NCI-H446 (cell line): Measurements from ENCODE around the gene AXIN1.
A peak's percentile ranks its signal among the peaks of the same experiment; 100 is the strongest.
"Not testable (repeated sequence)": the region's sequence is repeated elsewhere in the genome, so short reads cannot be mapped to it uniquely, and the experiment has no call there.

ENCODE experiments used
- DNase-seq, 2 experiments: peaks; one replicate each; lab custom pipeline; 2025; lab: John Stamatoyannopoulos, UW

The AXIN1 gene

DNA sequence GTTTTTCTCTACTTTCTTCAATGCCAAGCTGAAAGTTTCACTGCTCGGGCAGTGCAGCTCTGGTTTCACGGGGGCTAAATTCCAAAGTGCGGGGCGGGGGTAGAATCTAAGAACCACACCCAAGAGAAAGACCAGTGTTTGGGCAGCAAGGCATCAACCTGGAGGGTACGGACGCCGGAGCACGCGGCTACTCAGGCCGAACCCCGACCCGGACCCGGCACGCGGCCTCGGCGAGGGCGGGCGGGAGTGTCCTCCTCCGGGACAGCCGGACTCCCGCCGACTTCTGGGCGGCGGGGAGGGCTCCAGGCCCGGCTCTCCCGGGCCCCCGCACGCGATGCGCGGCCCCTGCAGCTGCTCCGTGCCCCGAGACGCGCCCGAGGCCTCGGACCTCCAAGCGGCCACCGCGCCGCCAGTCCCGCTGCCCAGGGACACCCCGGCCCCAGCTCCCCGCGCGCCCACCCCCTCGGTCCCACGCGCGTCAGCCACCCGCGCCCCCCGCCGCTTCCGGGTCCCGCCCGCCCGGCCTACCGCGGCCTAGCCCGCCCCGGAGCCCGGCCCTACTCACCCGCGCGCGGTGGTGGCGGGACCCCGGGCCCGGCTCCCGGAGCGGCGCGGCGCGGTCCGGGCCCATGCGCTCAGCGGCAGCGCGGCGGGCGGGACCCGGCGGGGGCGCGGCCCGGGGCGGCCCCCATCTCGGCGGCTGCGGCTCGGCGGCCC is 561 bp downstream of the AXIN1 start:
- no peak for DNase-seq

- DNase-seq: no peak
Observed at GRCh38 chr16:350203-350602, 2.3 kb downstream of the AXIN1 start.

GRCh38 chr16:349211-349610 is 3.3 kb downstream of the AXIN1 start:
- DNase-seq: no peak

GRCh38 chr16:348495-348894 is 4.0 kb downstream of the AXIN1 start:
- DNase-seq: not testable (repeated sequence)

DNA sequence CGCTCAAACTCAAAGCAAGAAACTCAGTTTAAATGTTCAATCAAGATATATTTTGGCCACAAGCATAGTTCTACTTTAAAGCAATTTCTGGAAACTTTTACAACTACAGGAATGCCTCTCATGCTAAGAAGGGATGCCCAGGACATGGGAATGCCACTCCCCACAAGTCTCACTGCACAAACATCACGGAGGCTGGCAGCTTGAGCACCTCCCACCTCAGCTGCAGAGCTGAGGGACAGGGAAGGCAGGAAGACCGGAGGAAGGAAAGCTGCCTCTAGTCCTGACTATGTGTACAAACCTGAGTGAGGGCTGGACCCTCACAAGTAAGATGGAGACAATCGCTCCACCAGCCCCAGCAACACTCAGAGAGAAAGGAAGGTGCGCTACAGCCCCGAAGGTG is 5.3 kb downstream of the AXIN1 start:
- no peak for DNase-seq

DNA sequence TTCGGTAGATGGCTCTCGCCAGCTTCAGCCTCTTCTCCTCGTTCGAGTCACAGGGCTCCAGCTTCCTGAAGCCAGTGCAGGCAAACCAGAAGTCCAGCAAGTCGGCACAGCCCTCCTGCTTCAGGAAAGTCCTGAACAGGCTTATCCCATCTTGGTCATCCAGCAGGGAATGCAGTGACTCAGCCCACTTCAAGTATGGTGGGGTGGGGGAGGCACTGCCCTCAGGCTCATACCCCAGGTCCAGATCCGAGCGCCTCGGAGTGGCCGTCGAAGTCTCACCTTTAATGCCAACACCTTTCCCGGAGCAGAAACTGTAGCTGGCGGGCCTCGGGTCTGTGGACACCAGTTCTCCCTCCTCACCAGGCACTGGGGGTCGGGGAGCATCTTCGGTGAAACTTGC is 5.9 kb downstream of the AXIN1 start:
- no peak for DNase-seq

DNA sequence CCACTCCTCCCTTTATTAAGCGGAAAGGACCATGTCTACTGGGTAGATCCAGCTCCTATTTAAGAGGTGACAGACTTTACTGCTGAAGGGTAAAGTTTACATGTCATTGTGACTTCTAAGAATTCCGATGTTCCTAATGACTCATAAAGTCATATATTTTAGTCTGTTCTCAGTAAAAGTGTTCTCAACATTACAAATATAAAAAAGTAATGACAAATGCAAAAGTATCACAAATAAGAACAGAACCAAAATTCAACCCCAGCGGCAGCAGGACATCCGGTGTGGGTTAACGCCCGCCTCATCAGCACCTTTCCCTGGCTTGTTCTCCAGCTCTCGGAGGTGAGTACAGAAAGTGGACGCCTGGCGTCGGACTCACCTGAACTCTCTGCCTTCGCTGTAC is 6.8 kb downstream of the AXIN1 start:
- no peak for DNase-seq

DNA sequence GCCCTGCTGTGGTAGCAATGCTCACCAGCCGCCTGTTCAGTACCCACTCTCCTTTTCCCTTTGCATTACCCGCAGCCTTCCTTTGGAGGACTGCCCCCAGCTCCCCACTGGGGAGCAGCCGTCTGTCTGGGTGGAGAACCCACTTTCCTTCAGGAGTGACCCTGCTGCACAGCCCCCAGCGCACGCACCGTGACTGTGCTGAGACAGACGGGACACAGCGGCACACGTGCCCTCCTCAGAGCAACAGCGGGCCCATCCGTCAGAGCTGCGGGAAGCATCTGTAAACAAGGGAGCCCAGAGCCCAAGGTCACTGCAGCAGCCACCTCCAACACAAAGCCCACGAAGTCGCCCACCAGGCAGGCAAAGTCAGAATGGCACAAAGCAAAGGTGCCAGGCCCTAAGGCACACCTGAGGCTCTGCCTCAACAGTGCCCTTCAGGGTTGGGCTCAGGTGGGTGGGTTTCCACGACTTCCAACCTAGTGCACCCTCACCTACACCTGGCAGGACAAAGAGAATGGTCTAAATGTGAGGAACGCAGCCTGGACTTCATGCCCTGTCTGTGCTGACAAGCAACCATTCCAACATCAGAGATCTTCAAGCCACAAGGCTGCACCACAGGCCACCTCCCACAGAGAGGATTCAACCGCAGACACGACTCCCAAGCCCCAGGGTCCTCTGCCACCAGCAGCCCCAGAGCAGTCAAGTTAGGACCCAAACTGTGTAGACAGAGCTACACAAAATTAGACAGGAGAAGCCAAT is 9.9 kb downstream of the AXIN1 start:
- no peak for DNase-seq

- not testable (repeated sequence) for DNase-seq
Observed at GRCh38 chr16:341974-342336, 10.6 kb downstream of the AXIN1 start.

GRCh38 chr16:341095-341973 is 11.2 kb downstream of the AXIN1 start:
- DNase-seq: not testable (repeated sequence)

- DNase-seq: no peak
Observed at GRCh38 chr16:340370-341091, 12.0 kb downstream of the AXIN1 start.

- no peak for DNase-seq
Observed at GRCh38 chr16:339680-340079, 12.8 kb downstream of the AXIN1 start.

DNA sequence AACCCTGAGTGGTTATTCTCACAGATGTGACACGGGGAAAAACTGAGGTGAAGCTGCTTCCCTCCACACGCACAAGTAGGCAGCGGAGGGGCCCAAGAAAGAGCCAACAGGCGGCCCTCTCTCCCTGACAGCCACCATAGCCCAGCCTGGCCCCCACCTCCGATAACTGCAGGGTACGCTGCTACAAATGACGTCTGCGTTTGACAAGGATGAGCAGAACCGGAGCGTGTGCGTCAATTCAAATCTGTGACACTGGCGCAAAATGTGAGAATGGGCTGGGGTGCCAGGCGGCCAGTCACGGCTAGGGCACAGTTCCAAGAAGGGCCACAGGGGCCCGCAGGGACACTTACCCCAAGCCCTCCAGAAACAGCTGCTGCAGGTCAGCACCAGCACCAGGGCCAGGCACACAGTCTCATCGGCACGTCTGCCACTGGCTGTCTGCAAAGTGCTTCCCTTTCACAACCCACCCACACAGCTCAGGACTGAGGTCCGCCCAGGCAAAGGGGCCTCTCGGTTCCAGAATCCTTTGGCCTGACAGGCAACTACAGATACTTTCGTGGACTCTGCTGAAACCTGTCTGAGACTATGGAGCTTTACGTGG is 14.4 kb downstream of the AXIN1 start:
- no peak for DNase-seq

GRCh38 chr16:337437-337836 is 15.1 kb downstream of the AXIN1 start:
- DNase-seq: peak in 1 of 2 experiments; percentile 63

GRCh38 chr16:336269-336668 is 16.3 kb downstream of the AXIN1 start:
- DNase-seq: no peak

- DNase-seq: not testable (repeated sequence)
Observed at GRCh38 chr16:334861-335632, 17.5 kb downstream of the AXIN1 start.

DNA sequence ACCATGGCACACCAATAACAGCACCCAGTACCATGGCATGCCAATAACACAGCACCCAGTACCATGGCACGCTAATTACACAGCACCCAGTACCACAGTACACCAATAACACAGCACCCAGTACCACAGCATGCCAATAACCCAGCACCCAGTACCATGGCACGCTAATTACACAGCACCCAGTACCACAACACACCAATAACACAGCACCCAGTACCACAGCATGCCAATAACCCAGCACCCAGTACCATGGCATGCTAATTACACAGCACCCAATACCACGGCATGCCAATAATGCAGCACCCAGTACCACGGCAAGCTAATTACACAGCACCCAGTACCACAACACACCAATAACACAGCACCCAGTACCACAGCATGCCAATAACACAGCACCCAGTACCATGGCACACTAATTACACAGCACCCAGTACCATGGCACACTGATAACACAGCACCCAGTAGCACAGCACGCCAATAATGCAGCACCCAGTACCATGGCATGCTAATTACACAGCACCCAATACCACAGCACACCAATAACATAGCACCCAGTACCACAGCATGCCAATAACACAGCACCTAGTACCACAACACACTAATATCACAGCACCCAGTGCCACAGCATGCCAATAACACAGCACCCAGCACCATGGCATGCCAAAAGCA is 18.2 kb downstream of the AXIN1 start:
- not testable (repeated sequence) for DNase-seq

- no peak for DNase-seq
Observed at GRCh38 chr16:333406-334094, 19.0 kb downstream of the AXIN1 start.

DNA sequence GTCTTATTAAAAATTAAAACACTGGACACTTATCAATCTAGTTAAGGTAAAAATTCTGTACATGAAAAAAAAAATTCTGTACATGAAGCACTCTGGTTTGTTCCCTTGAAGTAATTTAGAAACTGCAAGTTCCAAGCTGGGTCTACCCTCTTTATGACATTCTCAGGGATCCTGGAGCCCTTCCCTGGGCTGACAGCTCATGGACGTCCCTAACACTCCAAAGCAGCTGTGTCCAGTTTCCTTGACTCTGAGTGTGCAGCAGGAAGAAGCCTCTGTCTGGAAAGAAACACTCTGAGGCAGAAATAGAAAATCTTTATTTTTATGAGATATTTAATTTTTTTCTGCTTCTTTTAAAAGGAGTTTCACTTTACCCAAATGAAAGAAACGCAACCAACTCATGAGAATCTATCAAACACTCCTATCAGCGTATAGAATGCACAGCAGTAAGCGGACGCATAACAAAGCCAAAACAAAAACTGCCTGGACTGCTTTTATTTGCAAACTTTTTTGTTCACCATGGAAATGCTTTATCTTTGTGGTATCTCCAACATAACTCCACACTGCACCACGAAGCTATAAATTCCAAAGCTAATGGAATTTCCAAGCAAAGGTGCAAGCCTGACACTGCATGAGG is 21.2 kb downstream of the AXIN1 start:
- not testable (repeated sequence) for DNase-seq
